Forelimb muscle (tissue), 1 donor: ENCODE measurements around the gene MBD3L2B. TPM values are rescaled to one million over a fixed set of nuclear protein-coding genes. Genes with fewer than 3 reads are reported as not detected.

Experiments used
- polyA plus RNA-seq: library from polyadenylated mRNA; unstranded; fragments of 120-200 nt; gene quantifications from one replicate; pipeline ENCODE4 v1.2.1, GENCODE V29; 2013; ENCODE audit not compliant: insufficient read length

MBD3L2B gene
- polyA plus RNA-seq, 1 donor: not detected

Other genes starting within 250 kb of the MBD3L2B start
- gene VAV1, start 248.7 kb downstream of the MBD3L2B start, polyA plus RNA-seq: 1.6 TPM
- 0.13 TPM for gene ADGRE1, start 133.9 kb downstream of the MBD3L2B start, polyA plus RNA-seq
- gene MBD3L5, start 9.1 kb upstream of the MBD3L2B start, polyA plus RNA-seq: not detected
- gene MBD3L4, start 18.7 kb upstream of the MBD3L2B start, polyA plus RNA-seq: not detected
- gene MBD3L2, start 27.9 kb upstream of the MBD3L2B start, polyA plus RNA-seq: not detected
- gene MBD3L3, start 37.2 kb upstream of the MBD3L2B start, polyA plus RNA-seq: not detected
- gene ZNF557, start 48.3 kb upstream of the MBD3L2B start, polyA plus RNA-seq: 4.9 TPM